ENCODE measurements around the gene KRTAP12-1. TPM values are rescaled to one million over a fixed set of nuclear protein-coding genes. Genes with fewer than 3 reads are reported as not detected.

KRTAP12-1 gene
- total RNA-seq, 1 donor from 2014 or later: not detected

DNA sequence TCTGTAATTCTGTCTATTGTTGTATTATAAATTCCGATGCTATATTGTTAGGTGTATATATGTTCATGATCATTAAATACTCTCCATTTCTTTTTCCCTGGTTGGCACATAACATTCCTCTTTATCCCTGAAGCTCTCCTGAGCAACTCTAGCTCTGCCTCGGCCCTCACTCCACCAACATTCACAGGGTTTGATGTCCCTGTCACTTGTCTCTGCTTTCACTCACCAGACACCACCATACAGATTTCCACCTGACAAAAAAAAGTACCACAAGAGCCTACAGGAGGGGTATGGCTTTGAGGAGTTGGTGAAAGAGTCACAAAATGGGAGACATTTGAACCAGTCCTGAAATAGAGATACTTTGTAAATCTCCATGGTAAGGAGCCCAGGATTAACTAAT lies 38.2 kb upstream of the KRTAP12-1 start:
- intact Hi-C loops (cut with micrococcal nuclease): no loop called here
- Mint-ChIP-seq H3K9me3 (no peaks in the 10 kb centered on the region), H3K27me3 (ENCODE audit: low read depth) (peaks cover 62% of the 10 kb centered on the region)

GRCh38 chr21:44718571-44718970 lies 36.6 kb upstream of the KRTAP12-1 start:
- no peaks in the 10 kb centered on the region for H3K9me3 Mint-ChIP-seq
- peaks cover 68% of the 10 kb centered on the region for H3K27me3 Mint-ChIP-seq (ENCODE audit: low read depth)
- H3K4me3 Mint-ChIP-seq (ENCODE audit: low read depth): no peak overlapping the region
- DNase-seq (ENCODE audit: low spot score): no peak
- H3K36me3 Mint-ChIP-seq (ENCODE audit: low read depth): no peaks in the 10 kb centered on the region
- intact Hi-C loops (cut with micrococcal nuclease): no loop called here
- no peak overlapping the region for H3K27ac Mint-ChIP-seq
- H3K4me1 Mint-ChIP-seq (ENCODE audit: low read depth): no peaks in the 10 kb centered on the region

More for the DNA sequence above, 38.2 kb upstream of the KRTAP12-1 start:
- Mint-ChIP-seq H3K4me3 (ENCODE audit: low read depth) (no peak overlapping the region), H3K36me3 (ENCODE audit: low read depth) (no peaks in the 10 kb centered on the region), H3K4me1 (ENCODE audit: low read depth) (no peaks in the 10 kb centered on the region), H3K27ac (no peak overlapping the region)
- DNase-seq (ENCODE audit: low spot score): no peak

- no peaks in the 10 kb centered on the region for H3K4me1 Mint-ChIP-seq (ENCODE audit: low read depth)
- H3K27ac Mint-ChIP-seq: no peak overlapping the region
- H3K27me3 Mint-ChIP-seq (ENCODE audit: low read depth): peaks cover 70% of the 10 kb centered on the region
- intact Hi-C loops (cut with micrococcal nuclease): no loop called here
- H3K36me3 Mint-ChIP-seq (ENCODE audit: low read depth): no peaks in the 10 kb centered on the region
- no peak for DNase-seq (ENCODE audit: low spot score)
- no peak overlapping the region for H3K4me3 Mint-ChIP-seq (ENCODE audit: low read depth)
- H3K9me3 Mint-ChIP-seq: no peaks in the 10 kb centered on the region
Measured at GRCh38 chr21:44718093-44718492, 36.1 kb upstream of the KRTAP12-1 start.

DNA sequence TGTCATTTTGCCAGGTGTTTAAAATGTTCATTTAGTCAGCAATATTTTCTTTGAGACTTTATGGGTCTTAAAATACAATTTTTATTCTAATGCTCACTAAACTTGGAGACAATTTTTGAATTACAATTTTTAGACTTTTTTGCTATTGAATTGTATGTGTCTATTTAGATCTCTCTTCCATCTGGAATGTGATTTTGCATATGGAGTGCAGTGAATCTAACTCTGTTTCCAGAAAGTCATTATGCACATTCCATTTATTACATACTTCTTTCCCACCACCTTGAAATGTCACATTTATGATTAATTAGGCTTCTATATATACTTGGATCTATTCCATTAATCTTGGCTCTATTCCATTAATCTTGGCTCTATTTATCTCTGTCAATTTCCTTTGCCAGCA lies 35.0 kb upstream of the KRTAP12-1 start:
- intact Hi-C loops (cut with micrococcal nuclease): no loop called here
- H3K27ac Mint-ChIP-seq: no peak overlapping the region
- no peaks in the 10 kb centered on the region for H3K36me3 Mint-ChIP-seq (ENCODE audit: low read depth)
- H3K27me3 Mint-ChIP-seq (ENCODE audit: low read depth): peaks cover 72% of the 10 kb centered on the region
- H3K4me1 Mint-ChIP-seq (ENCODE audit: low read depth): no peaks in the 10 kb centered on the region
- H3K4me3 Mint-ChIP-seq (ENCODE audit: low read depth): no peak overlapping the region
- DNase-seq (ENCODE audit: low spot score): no peak
- H3K9me3 Mint-ChIP-seq: no peaks in the 10 kb centered on the region

- Mint-ChIP-seq H3K9me3 (no peaks in the 10 kb centered on the region), H3K27ac (no peak overlapping the region), H3K4me1 (ENCODE audit: low read depth) (peaks cover 2% of the 10 kb centered on the region), H3K36me3 (ENCODE audit: low read depth) (no peaks in the 10 kb centered on the region), H3K27me3 (ENCODE audit: low read depth) (peaks cover 80% of the 10 kb centered on the region), H3K4me3 (ENCODE audit: low read depth) (no peak overlapping the region)
- intact Hi-C loops (cut with micrococcal nuclease): no loop called here
- DNase-seq (ENCODE audit: low spot score): no peak
Measured at GRCh38 chr21:44714905-44715304, 32.9 kb upstream of the KRTAP12-1 start.

GRCh38 chr21:44713846-44714245 lies 31.9 kb upstream of the KRTAP12-1 start:
- Mint-ChIP-seq H3K36me3 (ENCODE audit: low read depth) (no peaks in the 10 kb centered on the region), H3K9me3 (no peaks in the 10 kb centered on the region), H3K4me1 (ENCODE audit: low read depth) (peaks cover 2% of the 10 kb centered on the region), H3K27me3 (ENCODE audit: low read depth) (peaks cover 81% of the 10 kb centered on the region), H3K27ac (no peak overlapping the region), H3K4me3 (ENCODE audit: low read depth) (no peak overlapping the region)
- no peak for DNase-seq (ENCODE audit: low spot score)
- intact Hi-C loops (cut with micrococcal nuclease): no loop called here

DNA sequence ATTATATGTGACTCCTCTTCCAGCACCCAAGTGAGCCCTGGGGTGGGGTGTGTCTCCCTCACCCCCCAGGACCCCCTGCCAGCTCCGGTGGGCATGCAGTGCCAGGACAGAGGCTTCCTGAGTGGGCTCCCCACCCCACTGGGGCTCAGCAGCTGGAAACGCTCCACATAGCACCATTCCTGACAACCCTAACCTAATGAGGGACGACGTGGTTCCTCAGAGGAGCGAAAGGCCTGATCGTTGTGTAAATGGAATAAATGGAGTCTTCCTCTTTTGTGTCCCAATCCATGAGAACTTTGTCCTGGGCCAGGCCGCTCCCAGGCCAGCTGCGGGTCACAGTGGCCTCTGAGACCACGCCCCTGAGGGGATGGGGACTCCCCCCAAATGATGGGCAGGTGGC lies 31.2 kb upstream of the KRTAP12-1 start:
- no peak for DNase-seq (ENCODE audit: low spot score)
- no peaks in the 10 kb centered on the region for H3K9me3 Mint-ChIP-seq

DNA sequence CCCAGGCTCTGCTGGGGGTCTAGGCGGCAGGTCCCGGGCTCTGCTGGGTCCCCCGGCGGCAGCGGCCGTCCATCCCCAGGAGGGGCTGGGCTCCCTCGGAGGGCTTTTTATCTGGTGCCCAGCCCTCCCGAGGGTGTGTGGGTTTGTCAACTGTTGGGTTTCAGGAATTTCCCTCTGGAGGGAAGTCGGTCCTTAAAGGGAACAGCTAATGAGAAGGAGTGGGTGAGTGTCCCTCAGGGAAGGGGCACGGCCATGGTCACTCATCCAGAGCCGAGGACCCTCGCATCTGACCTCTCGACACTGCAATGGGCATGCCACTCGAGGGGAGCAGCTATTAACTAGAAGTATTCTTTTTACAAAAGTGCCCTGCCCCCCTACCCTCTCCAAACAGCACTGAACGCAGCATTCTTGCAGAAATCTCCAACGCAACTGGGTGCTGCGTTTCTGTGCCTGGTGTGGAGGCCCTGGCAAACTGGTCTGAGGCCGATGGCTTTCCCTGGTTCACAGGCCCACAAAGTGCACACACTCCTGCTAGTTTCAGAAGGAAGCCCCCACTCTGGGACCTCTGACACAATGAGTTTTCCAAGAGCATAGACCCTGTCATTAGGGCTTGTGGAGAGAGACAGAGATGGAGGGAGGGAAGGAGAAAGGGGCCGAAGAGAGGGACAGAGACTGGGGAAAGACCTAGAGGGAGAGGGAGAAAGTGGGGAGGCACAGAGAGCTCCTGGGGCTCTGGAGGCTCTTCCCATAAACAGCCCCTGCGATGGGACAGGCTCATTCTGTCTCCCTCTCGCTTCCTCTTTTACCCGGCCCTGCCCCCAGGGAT lies 30.5 kb upstream of the KRTAP12-1 start:
- Mint-ChIP-seq H3K4me1 (ENCODE audit: low read depth) (peaks cover 2% of the 10 kb centered on the region), H3K9me3 (no peaks in the 10 kb centered on the region), H3K36me3 (ENCODE audit: low read depth) (no peaks in the 10 kb centered on the region), H3K27ac (no peak overlapping the region), H3K27me3 (ENCODE audit: low read depth) (peaks cover 80% of the 10 kb centered on the region), H3K4me3 (ENCODE audit: low read depth) (no peak overlapping the region)
- no peak for DNase-seq (ENCODE audit: low spot score)
- intact Hi-C loops (cut with micrococcal nuclease): no loop called here

More for the DNA sequence above, 31.2 kb upstream of the KRTAP12-1 start:
- Mint-ChIP-seq H3K27me3 (ENCODE audit: low read depth) (peaks cover 80% of the 10 kb centered on the region), H3K4me1 (ENCODE audit: low read depth) (peaks cover 2% of the 10 kb centered on the region), H3K36me3 (ENCODE audit: low read depth) (no peaks in the 10 kb centered on the region), H3K4me3 (ENCODE audit: low read depth) (no peak overlapping the region), H3K27ac (no peak overlapping the region)
- intact Hi-C loops (cut with micrococcal nuclease): no loop called here

DNA sequence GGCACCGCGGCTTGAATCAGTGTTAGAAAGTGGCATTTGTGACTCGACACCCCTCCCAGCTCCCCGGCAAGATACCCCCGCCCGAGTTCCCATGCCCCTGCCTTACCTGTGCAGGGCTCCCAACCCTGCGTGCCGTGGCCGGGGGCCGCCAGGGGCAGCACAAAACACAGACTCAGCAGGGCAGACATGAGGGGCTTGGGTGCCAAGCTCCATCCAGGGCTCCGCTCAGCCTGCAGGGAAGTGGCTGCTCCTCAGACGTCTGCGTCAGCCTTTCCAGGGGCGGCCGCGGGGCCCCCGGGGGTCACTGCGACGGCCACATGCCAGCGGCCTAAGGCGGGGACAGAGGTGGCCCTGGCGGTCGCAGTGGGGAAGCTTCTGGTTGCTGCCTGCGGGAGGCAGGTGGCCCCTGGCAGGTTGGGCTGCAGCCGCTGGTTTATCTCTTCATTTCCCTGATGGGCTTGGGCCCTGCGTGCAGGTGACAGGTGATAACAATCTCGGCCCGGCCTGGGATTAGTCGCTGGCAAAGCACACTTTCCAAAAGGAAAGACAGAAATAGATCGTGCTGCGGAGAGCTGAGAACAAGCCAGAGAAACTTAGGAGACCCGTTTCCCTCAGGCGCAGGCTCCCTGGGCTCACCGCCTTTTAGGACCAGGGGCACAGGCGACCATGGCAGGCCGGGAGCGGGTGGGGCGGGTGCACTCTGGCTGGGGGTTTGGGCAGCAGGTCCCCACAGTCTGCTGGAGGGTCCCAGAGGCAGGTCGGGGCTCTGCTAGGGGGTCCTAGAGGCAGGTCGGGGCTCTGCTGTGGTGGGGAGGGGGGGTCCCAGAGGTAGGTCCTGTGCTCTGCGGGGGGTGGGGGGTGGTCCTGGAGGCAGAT lies 29.6 kb upstream of the KRTAP12-1 start, which contains the start of gene TSPEAR:
TSPEAR (minus strand) TSS at position 246 of the 876 bp plus-strand sequence; CDS start at position 188, 58 bp downstream.
- Mint-ChIP-seq H3K27me3 (ENCODE audit: low read depth) (peaks cover 81% of the 10 kb centered on the region), H3K27ac (no peak within 1 kb of the TSS), H3K4me3 (ENCODE audit: low read depth) (no peak within 1 kb of the TSS), H3K36me3 (ENCODE audit: low read depth) (no peaks in the 10 kb centered on the region), H3K4me1 (ENCODE audit: low read depth) (peaks cover 2% of the 10 kb centered on the region), H3K9me3 (no peaks in the 10 kb centered on the region)
- DNase-seq (ENCODE audit: low spot score): no peak
- intact Hi-C loops (cut with micrococcal nuclease): no loop called here

GRCh38 chr21:44710756-44711326 lies 28.9 kb upstream of the KRTAP12-1 start:
- peaks cover 83% of the 10 kb centered on the region for H3K27me3 Mint-ChIP-seq (ENCODE audit: low read depth)
- H3K36me3 Mint-ChIP-seq (ENCODE audit: low read depth): no peaks in the 10 kb centered on the region
- H3K4me1 Mint-ChIP-seq (ENCODE audit: low read depth): peaks cover 2% of the 10 kb centered on the region
- intact Hi-C loops (cut with micrococcal nuclease): no loop called here
- no peak for DNase-seq (ENCODE audit: low spot score)
- H3K9me3 Mint-ChIP-seq: peaks cover 5% of the 10 kb centered on the region
- H3K4me3 Mint-ChIP-seq (ENCODE audit: low read depth): no peak overlapping the region
- H3K27ac Mint-ChIP-seq: no peak overlapping the region

- intact Hi-C loops (cut with micrococcal nuclease): no loop called here
- DNase-seq (ENCODE audit: low spot score): no peak
- H3K36me3 Mint-ChIP-seq (ENCODE audit: low read depth): no peaks in the 10 kb centered on the region
- peaks cover 2% of the 10 kb centered on the region for H3K4me1 Mint-ChIP-seq (ENCODE audit: low read depth)
- H3K27me3 Mint-ChIP-seq (ENCODE audit: low read depth): peaks cover 81% of the 10 kb centered on the region
- no peak overlapping the region for H3K27ac Mint-ChIP-seq
- H3K9me3 Mint-ChIP-seq: peaks cover 8% of the 10 kb centered on the region
- no peak overlapping the region for H3K4me3 Mint-ChIP-seq (ENCODE audit: low read depth)
Measured at GRCh38 chr21:44710294-44710665, 28.3 kb upstream of the KRTAP12-1 start.

GRCh38 chr21:44709426-44710293 lies 27.7 kb upstream of the KRTAP12-1 start:
- H3K27me3 Mint-ChIP-seq (ENCODE audit: low read depth): peaks cover 83% of the 10 kb centered on the region
- H3K4me3 Mint-ChIP-seq (ENCODE audit: low read depth): no peak overlapping the region
- H3K9me3 Mint-ChIP-seq: peaks cover 8% of the 10 kb centered on the region
- intact Hi-C loops (cut with micrococcal nuclease): no loop called here
- H3K36me3 Mint-ChIP-seq (ENCODE audit: low read depth): no peaks in the 10 kb centered on the region
- H3K27ac Mint-ChIP-seq: no peak overlapping the region
- DNase-seq (ENCODE audit: low spot score): no peak
- peaks cover 2% of the 10 kb centered on the region for H3K4me1 Mint-ChIP-seq (ENCODE audit: low read depth)
